Measurements from ENCODE around the gene PLP2. TPM values are rescaled to one million over a fixed set of nuclear protein-coding genes. Genes with fewer than 3 reads are reported as not detected.
"Not testable (repeated sequence)": the region's sequence is repeated elsewhere in the genome, so short reads cannot be mapped to it uniquely, and the experiment has no call there.

PLP2 gene
- total RNA-seq, 1 experiment from 2014 or later: 293 TPM

GRCh38 chrX:49129427-49129826 lies 42.3 kb upstream of the PLP2 start:
- DNase-seq (ENCODE audit: low read depth, low spot score) (no peak), ATAC-seq (no peak)
- in situ Hi-C loops (cut with HindIII; ENCODE audit: low pct_unique_long_range_greater_than_20kb, low sequenced_read_pairs): no loop called here
- no peaks in the 10 kb centered on the region for H3K9me3 ChIP-seq (ENCODE audit: control insufficient read depth, insufficient read depth, low read depth, low read length)
- no peaks in the 10 kb centered on the region for H3K27me3 ChIP-seq (ENCODE audit: control insufficient read depth, insufficient read depth, low read length)
- CTCF ChIA-PET: no interaction called here
- H3K4me1 ChIP-seq (ENCODE audit: control insufficient read depth, insufficient read depth, low read length): no peaks in the 10 kb centered on the region
- intact Hi-C loops (cut with micrococcal nuclease; ENCODE audit: unreplicated experiment): no loop called here
- no peak overlapping the region for H3K4me3 ChIP-seq (ENCODE audit: low read depth in 2 of 2, low read length in 2 of 2)
- POLR2A ChIA-PET: no interaction called here
- no peak overlapping the region for H3K27ac ChIP-seq (ENCODE audit: low read length)
- TF ChIP-seq POLR2AphosphoS5 (IDR thresholded peaks at IDR 0.05; ENCODE audit: low read depth, low read length): no peak
- TF ChIP-seq CTCF (IDR thresholded peaks at IDR 0.05): no peak
- no peak for TF ChIP-seq SIN3A (IDR thresholded peaks at IDR 0.05; ENCODE audit: borderline replicate concordance, insufficient read depth, low read depth, low read length)
- TF ChIP-seq TCF7L2 (IDR thresholded peaks at IDR 0.05; ENCODE audit: low read depth, low read length): no peak
- TF ChIP-seq REST (IDR thresholded peaks at IDR 0.05; ENCODE audit: insufficient read depth in 1 of 2, low read depth in 2 of 2, low read length in 1 of 2): no peak
- no TSS peak for BruUV-seq (replicated peaks)
- H3K36me3 ChIP-seq (ENCODE audit: control insufficient read depth, insufficient read depth, low read length): no peaks in the 10 kb centered on the region

GRCh38 chrX:49132275-49132674 lies 39.4 kb upstream of the PLP2 start:
- H3K4me3 ChIP-seq (ENCODE audit: low read depth in 2 of 2, low read length in 2 of 2); BruUV-seq (replicated peaks); H3K4me1 ChIP-seq (ENCODE audit: control insufficient read depth, insufficient read depth, low read length); H3K36me3 ChIP-seq (ENCODE audit: control insufficient read depth, insufficient read depth, low read length); H3K27ac ChIP-seq (ENCODE audit: low read length); intact Hi-C loops (cut with micrococcal nuclease; ENCODE audit: unreplicated experiment); H3K9me3 ChIP-seq (ENCODE audit: control insufficient read depth, insufficient read depth, low read depth, low read length); POLR2A ChIA-PET; H3K27me3 ChIP-seq (ENCODE audit: control insufficient read depth, insufficient read depth, low read length); ATAC-seq; DNase-seq (ENCODE audit: low read depth, low spot score); in situ Hi-C loops (cut with HindIII; ENCODE audit: low pct_unique_long_range_greater_than_20kb, low sequenced_read_pairs); CTCF ChIA-PET: not testable (repeated sequence)

- no TSS peak for BruUV-seq (replicated peaks)
- CTCF ChIA-PET: no interaction called here
These were observed 37.9 kb upstream of the PLP2 start for GRCh38 chrX:49133759-49134158.

More at GRCh38 chrX:49133759-49134158, 37.9 kb upstream of the PLP2 start:
- no peaks in the 10 kb centered on the region for H3K9me3 ChIP-seq (ENCODE audit: control insufficient read depth, insufficient read depth, low read depth, low read length)
- in situ Hi-C loops (cut with HindIII; ENCODE audit: low pct_unique_long_range_greater_than_20kb, low sequenced_read_pairs) (no loop called here), intact Hi-C loops (cut with micrococcal nuclease; ENCODE audit: unreplicated experiment) (no loop called here)
- no peaks in the 10 kb centered on the region for H3K4me1 ChIP-seq (ENCODE audit: control insufficient read depth, insufficient read depth, low read length)
- H3K27me3 ChIP-seq (ENCODE audit: control insufficient read depth, insufficient read depth, low read length): no peaks in the 10 kb centered on the region
- TF ChIP-seq TCF7L2 (IDR thresholded peaks at IDR 0.05; ENCODE audit: low read depth, low read length) (no peak), REST (IDR thresholded peaks at IDR 0.05; ENCODE audit: insufficient read depth in 1 of 2, low read depth in 2 of 2, low read length in 1 of 2) (no peak), CTCF (IDR thresholded peaks at IDR 0.05) (no peak), SIN3A (IDR thresholded peaks at IDR 0.05; ENCODE audit: borderline replicate concordance, insufficient read depth, low read depth, low read length) (no peak), POLR2AphosphoS5 (IDR thresholded peaks at IDR 0.05; ENCODE audit: low read depth, low read length) (no peak)
- no peak overlapping the region for H3K27ac ChIP-seq (ENCODE audit: low read length)
- POLR2A ChIA-PET: no interaction called here
- DNase-seq (ENCODE audit: low read depth, low spot score) (no peak), ATAC-seq (no peak)
- no peaks in the 10 kb centered on the region for H3K36me3 ChIP-seq (ENCODE audit: control insufficient read depth, insufficient read depth, low read length)
- H3K4me3 ChIP-seq (ENCODE audit: low read depth in 2 of 2, low read length in 2 of 2): no peak overlapping the region

Measured in Panc1 (cell line).